MCF 10A (cell line): ENCODE measurements around the gene NOM1. TPM values are rescaled to one million over a fixed set of nuclear protein-coding genes. Genes with fewer than 3 reads are reported as not detected.

Source experiments
- BruUV-seq: library from RNA; stranded (reverse); fragments of 400-500 nt; replicated peaks from 2 replicates; lab custom pipeline; 2021; lab: Mats Ljungman, UMichigan
- CTCF ChIA-PET: fragments of 300-600 bp; sonication (Branson Sonifier 250); formaldehyde crosslinking; extraction: SDS; loops from one replicate; lab custom pipeline; 2021; ENCODE audit warnings: antibody characterized with exemption, inconsistent platforms; lab: Yijun Ruan, JAX
- POLR2A ChIA-PET: fragments of 300-600, 350-650 bp; sonication (Branson Sonifier 250); formaldehyde crosslinking; extraction: SDS; loops from one replicate; lab custom pipeline; 2020; ENCODE audit warnings: antibody characterized with exemption, inconsistent platforms; lab: Yijun Ruan, JAX
- DNase-seq: peaks from one replicate; pipeline ENCODE4 v3.0.0-alpha.2; 2018; ENCODE audit not compliant: unreplicated experiment
- H3K27ac Mint-ChIP-seq: one replicate; pipeline ENCODE4 v1.8.0; 2022; ENCODE audit warnings: mild to moderate bottlenecking, low read depth, mixed read lengths; ENCODE audit not compliant: unreplicated experiment
- H3K27me3 Mint-ChIP-seq: one replicate; pipeline ENCODE4 v1.8.0; 2022; ENCODE audit warnings: mixed read lengths; ENCODE audit not compliant: insufficient read depth, unreplicated experiment
- H3K36me3 Mint-ChIP-seq: one replicate; pipeline ENCODE4 v1.8.0; 2022; ENCODE audit warnings: mild to moderate bottlenecking, moderate library complexity, mixed read lengths; ENCODE audit not compliant: insufficient read depth, unreplicated experiment
- H3K4me1 Mint-ChIP-seq: one replicate; pipeline ENCODE4 v1.8.0; 2022; ENCODE audit warnings: mixed read lengths; ENCODE audit not compliant: insufficient read depth, unreplicated experiment
- H3K4me3 Mint-ChIP-seq: one replicate; pipeline ENCODE4 v1.8.0; 2022; ENCODE audit warnings: mild to moderate bottlenecking, moderate library complexity, mixed read lengths; ENCODE audit not compliant: unreplicated experiment
- H3K9me3 Mint-ChIP-seq: one replicate; pipeline ENCODE4 v1.8.0; 2022; ENCODE audit warnings: mixed read lengths; ENCODE audit not compliant: unreplicated experiment
- CTCF ChIP-seq: fragments of 200-600 bp; IDR thresholded peaks from one replicate; pipeline ENCODE4 v1.8.0; 2022; ENCODE audit warnings: antibody characterized with exemption, mild to moderate bottlenecking; ENCODE audit not compliant: unreplicated experiment
- intact Hi-C: fragments of 100-400 bp; cut with micrococcal nuclease; formaldehyde crosslinking; loops from 2 replicates; pipeline ENCODE4 v1.14.1; 2022
- total RNA-seq: library from RNA; stranded (reverse); gene quantifications from 2 replicates; pipeline ENCODE4 v1.2.3, GENCODE V29; 2022

NOM1 gene
- total RNA-seq, 1 experiment from 2014 or later, result 34.1 TPM

GRCh38 chr7:157009170-157009777, 59.8 kb downstream of the NOM1 start:
- Mint-ChIP-seq H3K27me3 (no peaks in the 10 kb centered on the region), H3K27ac (no peak overlapping the region), H3K4me1 (no peaks in the 10 kb centered on the region), H3K9me3 (no peaks in the 10 kb centered on the region), H3K4me3 (peak overlapping the region; percentile 67), H3K36me3 (no peaks in the 10 kb centered on the region)
- TF ChIP-seq CTCF, result no peak
- no peak for DNase-seq
- intact Hi-C loops, result no loop called here
- ChIA-PET POLR2A (interaction anchor here (1.6 to 2.1 kb wide), 2 partner anchors 9 to 128 kb away, joined by 4 to 18 read pairs; no protein-coding TSS in a partner anchor), CTCF (interaction anchor here (0.6 kb wide), 2 partner anchors 124 to 868 kb away, joined by 3 to 4 read pairs; no protein-coding TSS in a partner anchor)
- BruUV-seq, result no TSS peak

- TF ChIP-seq CTCF, result no peak
- ChIA-PET POLR2A (interaction anchor here (0.7 to 2.1 kb wide), 11 partner anchors 10 to 130 kb away, joined by 3 to 18 read pairs (median 4); partner anchors contain the start of genes NOM1 and UBE3C), CTCF (interaction anchor here (0.6 to 0.7 kb wide), 4 partner anchors 42 to 869 kb away, joined by 3 to 4 read pairs (median 3); no protein-coding TSS in a partner anchor)
- Mint-ChIP-seq H3K27ac (no peak overlapping the region), H3K4me1 (no peaks in the 10 kb centered on the region), H3K4me3 (peak overlapping the region; percentile 68), H3K27me3 (no peaks in the 10 kb centered on the region), H3K36me3 (no peaks in the 10 kb centered on the region), H3K9me3 (no peaks in the 10 kb centered on the region)
- intact Hi-C loops, result loop anchor here (5.0 kb wide), 1 partner anchor 127 kb away; the partner anchor contains the start of gene UBE3C
- DNase-seq, result no peak
- no TSS peak for BruUV-seq
Observed at GRCh38 chr7:157009778-157010587, 60.5 kb downstream of the NOM1 start.

- Mint-ChIP-seq H3K27me3 (no peaks in the 10 kb centered on the region), H3K4me3 (peak within 1 kb of the TSS; percentile 68), H3K9me3 (no peaks in the 10 kb centered on the region), H3K27ac (no peak within 1 kb of the TSS), H3K4me1 (no peaks in the 10 kb centered on the region), H3K36me3 (no peaks in the 10 kb centered on the region)
- ChIA-PET CTCF (interaction anchor here (0.6 to 0.7 kb wide), 5 partner anchors 29 to 371 kb away, joined by 3 read pairs; no protein-coding TSS in a partner anchor), POLR2A (interaction anchor here (0.7 to 2.1 kb wide), 14 partner anchors 9 to 130 kb away, joined by 3 to 18 read pairs (median 4); partner anchors contain the start of genes NOM1 and UBE3C)
- no peak for TF ChIP-seq CTCF
- peak; percentile 84 for DNase-seq
- BruUV-seq, result no TSS peak
- intact Hi-C loops, result loop anchor here (5.0 kb wide), 1 partner anchor 127 kb away; the partner anchor contains the start of gene UBE3C
Observed at GRCh38 chr7:157010588-157011332, 61.2 kb downstream of the NOM1 start, which contains the start of gene MNX1. Gene MNX1 (minus strand): TSS chr7:157010663. CDS start chr7:157010350, 313 bp downstream.
